Effector CD4-positive, alpha-beta T cell (primary cell): ENCODE data around the gene PSPC1.
A peak's percentile ranks its signal among the peaks of the same experiment; 100 is the strongest.
"Not testable (repeated sequence)": the region's sequence is repeated elsewhere in the genome, so short reads cannot be mapped to it uniquely, and the experiment has no call there.

ENCODE experiments used
- DNase-seq: peaks from one replicate; pipeline ENCODE4 v3.0.0-alpha.2; 2020
- total RNA-seq: gene quantifications from one replicate; lab custom pipeline; 2026; lab: John Stamatoyannopoulos, UW

The PSPC1 gene
- total RNA-seq = 124 reads per million, percentile 86 among the genes with 10 or more reads in this experiment

DNA sequence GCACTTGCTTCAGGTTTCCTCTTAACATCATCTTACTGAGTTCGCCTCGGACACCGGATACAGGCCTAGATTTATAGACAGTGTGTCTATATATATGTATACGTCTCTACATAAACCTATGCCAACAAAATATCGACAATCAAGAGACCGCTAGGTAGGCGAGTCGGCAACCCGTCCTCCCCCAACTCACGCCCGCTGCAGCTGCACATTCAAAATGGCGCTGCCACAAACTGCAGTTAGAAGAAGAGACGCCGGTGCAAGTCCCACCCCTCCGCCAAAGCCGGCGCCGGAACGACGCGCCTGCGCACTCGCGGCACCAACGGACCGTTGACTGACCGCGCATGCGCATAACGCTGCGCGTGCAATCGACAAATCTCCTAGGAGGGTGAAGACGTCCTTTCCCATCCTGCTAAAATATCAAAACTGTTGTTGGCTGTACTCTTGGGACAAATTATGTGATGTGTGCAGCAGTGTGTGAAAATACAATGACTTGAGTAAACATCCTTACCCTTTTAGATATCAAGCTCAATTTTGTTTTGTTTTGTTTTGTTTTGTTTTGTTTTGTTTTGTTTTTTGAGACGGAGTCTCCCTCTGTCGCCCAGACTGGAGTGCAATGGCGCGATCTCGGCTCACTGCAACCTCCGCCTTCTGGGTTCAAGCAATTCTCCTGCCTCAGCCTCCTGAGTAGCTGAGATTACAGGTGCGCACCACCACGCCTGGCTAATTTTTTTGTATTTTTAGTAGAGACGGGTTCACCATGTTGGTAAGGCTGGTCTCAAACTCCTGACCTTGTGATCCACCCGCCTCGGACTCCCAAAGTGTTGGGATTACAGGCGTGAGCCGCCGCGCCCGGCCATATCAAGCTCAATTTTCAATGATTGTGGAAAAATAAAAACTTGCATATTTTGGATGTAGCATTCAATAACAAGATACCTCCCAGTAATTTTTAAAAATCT, at the start of gene PSPC1:
Gene PSPC1, minus strand, starts transcription at position 219 of the 956 bp plus-strand sequence. Its CDS starts 188 bp downstream, at position 31.
- peak; percentile 92 for DNase-seq

- no peak for DNase-seq
These were observed 39.9 kb upstream of the PSPC1 start for GRCh38 chr13:19822673-19823072.

DNA sequence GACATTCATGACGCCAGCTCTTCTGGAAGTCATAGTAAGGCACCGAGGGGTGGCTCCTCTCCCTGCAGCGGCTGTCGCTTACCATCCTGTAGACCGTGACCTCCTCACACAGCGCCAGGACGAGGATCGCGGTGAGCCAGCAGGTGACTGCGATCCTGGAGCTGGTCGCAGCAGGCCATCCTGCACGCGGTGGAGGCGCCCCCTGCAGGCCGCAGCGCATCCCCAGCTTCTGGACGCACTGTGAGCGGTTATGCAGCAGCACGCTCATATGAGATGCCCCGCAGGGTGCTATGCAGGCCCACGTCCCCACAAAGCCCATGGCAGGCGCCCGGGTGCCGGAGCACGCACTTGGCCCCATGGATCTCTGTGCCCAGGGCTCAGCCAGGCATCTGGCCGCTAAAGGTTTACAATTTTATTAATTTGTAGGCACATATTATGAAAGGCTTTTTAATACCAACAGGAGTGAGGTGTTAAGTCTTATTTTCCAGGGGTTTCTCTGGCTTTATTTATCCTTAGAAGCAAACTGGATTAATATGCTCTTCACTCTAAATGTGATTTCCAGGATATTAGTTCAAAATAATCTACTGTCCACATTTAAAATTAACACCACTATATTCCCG, 35.6 kb upstream of the PSPC1 start:
- peak; percentile 4 for DNase-seq

DNA sequence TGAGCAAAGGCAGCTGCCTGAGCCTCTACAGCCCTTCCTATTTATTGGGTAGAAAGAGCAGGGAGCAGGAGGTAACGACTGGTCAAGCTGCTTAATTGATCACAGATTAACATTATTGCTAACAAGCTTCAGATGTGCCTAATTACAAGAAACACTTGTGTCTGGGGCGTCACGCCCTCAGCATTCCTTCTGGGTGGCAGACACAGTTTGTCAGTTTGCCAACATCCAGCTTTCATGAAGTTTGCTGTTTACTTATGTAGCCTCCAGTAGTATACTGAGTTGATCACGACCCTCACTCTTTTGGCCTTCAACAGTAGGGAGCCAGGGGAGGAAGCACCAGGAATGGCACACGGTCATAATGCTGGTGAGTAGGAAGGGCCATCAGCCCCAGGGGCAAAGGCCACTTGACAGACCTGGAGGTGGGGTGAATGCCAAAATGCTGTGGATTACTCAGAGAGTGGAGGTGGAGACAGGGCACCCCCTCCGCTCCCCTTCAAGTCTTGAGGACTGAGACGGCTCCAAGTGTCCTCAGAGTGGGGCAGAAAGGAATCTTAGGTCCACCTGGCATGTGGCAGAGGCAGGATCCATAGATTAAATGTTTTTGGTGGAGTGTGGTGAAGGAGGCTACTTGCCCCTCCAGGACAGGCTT, 34.9 kb upstream of the PSPC1 start:
- no peak for DNase-seq

DNA sequence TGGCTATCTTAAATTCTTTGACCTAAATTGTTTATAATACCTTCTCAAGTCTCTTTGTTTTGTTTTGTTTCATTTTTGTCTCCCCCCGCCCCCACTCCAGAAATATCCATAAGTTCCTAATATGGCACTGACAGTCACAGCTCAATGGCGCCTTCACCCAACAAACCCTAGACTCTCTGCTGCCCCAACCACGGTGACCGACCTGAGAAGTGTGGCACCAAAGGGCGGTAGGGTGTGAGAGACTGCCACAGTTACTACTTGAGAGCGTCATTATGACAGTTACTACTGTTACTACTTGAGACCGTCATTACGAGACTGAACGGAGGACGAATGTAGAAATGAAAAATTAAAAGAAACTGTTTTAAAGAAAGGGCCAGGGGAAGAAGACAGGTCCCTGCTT, 34.4 kb upstream of the PSPC1 start:
- no peak for DNase-seq

GRCh38 chr13:19815842-19816241, 33.1 kb upstream of the PSPC1 start:
- not testable (repeated sequence) for DNase-seq

DNA sequence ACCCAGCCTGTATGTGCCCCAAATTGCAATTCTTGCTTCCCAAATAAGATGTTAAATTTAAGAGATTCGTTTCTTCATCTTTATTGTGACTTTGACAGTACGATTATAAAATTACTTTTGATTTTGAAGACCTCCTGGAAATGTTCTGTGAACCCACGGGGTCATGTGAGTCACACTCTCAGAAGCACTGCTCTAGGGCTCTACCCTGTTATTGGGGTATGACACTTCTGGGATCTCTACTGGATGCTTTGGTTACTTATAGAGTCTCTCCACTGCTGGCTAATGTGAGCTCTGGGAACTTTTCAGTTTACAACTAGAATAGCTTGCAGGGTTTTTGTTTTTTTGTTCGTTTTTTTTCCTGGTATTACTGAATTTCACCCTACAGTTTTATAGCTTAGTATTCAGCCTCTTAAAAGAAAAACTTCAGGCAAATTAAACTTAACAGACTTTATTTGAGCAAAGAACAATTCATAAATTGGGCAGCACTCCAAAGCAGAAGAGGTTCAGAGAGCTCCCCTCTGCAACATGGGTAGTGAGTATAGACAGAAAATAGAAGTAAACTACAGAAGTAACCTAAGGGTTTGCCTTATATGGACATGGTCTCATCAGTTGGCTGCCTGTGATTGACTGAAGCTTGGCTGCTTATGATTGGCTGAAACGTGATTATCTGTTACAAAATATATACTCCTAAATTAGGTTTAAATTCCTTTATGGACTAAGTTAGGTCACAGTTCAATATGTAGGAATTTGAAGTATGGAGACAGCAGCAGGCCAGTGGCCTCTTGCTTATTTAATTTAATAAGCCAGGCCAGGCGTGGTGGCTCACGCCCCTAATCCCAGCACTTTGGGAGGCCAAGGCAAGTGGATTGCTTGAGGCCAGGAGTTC, 28.5 kb upstream of the PSPC1 start:
- DNase-seq = no peak

- DNase-seq = no peak
These were observed 27.4 kb upstream of the PSPC1 start for GRCh38 chr13:19810151-19810550.

DNA sequence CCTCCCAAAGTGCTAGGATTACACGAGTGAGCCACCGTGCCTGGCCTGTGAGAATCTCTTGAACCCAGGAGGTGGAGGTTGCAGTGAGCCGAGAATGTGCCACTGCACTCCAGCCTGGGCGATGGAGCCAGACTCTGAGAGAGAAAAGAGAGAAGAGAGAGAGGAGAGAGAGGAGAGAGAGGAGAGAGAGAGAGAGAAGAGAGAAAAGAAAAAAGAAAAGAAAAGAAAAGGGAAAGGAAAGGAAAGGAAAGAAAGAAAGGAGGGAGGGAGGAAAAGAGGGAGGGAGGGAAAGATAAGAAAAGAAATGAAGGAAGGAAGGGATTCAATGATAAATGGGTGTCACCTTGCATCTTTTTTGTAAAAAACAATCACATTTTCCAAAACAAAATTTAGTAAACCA, 23.0 kb upstream of the PSPC1 start:
- DNase-seq = no peak

DNA sequence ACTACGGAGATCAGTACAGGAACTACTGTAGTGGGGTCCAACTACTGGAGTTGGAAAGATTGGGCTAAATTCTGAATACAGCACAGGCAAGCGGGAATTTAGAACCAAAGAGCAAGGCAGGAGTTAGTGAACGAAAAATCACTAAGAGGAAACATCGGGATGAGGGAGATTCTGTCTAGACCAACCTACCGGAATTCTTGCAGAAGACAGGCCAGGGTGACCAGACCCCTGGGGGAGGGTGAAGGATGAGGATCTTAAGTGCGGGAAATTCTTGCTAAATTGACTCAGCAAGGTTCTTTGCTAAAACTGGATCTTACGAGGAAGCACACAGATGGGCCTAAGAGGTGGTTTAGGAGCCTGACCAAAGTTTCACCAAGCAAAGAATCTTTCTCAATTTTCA, 13.2 kb upstream of the PSPC1 start:
- no peak for DNase-seq

GRCh38 chr13:19794631-19795030, 11.9 kb upstream of the PSPC1 start:
- no peak for DNase-seq

GRCh38 chr13:19791953-19792537, 9.3 kb upstream of the PSPC1 start:
- DNase-seq = no peak

DNA sequence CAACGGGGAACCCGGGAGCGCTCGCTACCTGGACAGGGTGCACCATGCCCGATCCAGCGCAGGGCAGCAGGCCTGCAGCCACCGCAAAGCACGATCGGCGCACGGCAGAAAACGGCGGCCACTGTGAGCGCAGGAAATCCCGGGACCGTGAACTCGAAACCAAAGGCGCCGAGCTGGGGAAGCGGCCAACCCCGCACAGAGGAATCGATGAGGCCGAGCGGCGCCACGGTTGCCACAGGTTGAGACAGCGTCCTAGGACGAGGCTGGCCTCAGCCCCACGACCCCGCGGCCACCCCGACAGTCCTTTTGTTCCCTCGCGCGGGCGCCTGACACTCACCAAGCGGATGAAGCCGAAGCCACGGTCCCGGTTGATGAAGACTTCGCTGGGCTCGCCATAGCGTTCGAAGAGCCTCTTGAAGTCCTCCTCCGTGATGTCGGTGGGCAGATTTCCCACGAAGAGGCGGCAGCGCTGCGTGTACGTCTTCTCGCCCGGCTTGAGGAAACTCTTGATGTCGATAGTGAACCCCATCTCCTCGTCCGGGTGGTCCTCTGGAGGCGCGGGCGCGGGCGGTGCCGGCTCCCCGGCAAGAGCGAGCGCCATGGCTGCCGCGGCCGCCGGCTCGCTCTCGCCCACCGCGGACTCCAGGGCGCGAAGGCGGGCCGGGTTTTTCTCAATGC, 557 bp downstream of the PSPC1 start:
- DNase-seq = peak; percentile 41

GRCh38 chr13:19781526-19781925, 1.2 kb downstream of the PSPC1 start:
- DNase-seq = no peak

GRCh38 chr13:19780753-19781418, 1.9 kb downstream of the PSPC1 start:
- DNase-seq = not testable (repeated sequence)

GRCh38 chr13:19772306-19772705, 10.4 kb downstream of the PSPC1 start:
- no peak for DNase-seq

DNA sequence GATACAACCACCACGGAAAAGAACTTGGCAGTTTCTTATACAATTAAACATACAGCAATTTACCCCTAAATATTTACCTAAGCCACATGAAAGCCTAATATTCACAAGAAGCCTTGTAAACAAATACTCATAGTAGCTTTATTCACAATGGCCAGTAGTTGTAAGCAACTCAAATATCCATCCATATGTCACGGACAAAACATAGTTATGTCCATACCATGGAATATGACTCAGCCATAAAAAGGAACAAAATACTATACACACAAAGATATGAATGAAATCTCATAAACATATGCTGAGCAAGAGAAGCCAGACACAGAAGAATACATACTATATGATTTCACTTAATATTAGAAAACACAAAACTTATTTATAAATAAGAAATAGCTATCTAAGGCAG, 12.9 kb downstream of the PSPC1 start:
- no peak for DNase-seq

DNA sequence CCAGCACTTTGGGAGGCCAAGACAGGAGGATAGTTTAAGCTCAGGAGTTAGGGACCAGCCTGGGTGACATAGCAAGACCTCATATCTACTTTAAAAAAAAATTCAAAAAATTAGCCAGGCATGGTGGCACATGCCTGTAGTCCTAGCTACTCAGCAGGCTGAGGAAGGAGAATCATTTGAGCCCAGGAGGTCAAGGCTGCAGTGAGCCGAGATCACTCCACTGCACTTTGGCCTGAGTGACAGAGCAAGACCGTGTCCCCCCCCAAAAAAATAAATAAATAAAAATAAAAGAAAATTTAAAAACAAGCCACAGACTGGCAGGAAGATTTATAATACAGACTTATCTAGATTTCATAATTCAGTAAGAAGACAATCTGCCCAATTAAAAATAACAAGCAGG, 14.8 kb downstream of the PSPC1 start:
- no peak for DNase-seq

GRCh38 chr13:19766591-19766990, 16.2 kb downstream of the PSPC1 start:
- DNase-seq = no peak

DNA sequence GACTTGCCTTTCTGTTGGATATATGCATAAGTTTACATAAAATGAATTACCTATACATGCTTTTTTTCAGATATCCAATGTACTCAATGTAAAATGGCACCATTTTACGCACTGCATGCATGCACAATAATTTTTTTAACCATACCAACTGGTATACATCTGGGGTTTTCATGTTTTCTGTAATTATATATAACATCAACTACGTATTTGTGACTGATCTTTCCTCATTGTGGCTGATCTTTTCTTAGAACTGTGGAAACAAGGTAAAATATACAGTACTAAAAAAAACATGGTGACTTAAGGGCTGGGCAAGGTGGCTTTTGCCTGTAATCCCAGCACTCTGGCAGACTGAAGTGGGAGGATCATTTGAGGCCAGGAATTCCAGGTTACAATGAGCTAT, 18.5 kb downstream of the PSPC1 start:
- no peak for DNase-seq

DNA sequence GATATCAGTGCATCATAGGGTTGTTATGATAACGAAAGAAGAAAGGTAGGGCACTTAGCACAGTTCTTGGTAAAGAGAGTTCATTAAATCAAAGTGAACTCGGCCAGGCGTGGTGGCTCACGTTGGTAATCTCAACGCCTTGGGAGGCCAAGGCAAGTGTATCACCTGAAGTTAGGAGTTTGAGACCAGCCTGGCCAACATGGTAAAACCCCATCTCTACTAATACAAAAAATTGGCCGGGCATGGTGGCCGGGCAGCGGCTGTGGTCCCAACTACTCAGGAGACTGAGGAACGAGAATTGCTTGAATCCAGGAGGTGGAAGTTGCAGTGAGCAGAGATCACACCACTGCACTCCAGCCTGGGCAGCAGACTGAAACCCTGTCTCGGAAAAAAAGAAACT, 19.1 kb downstream of the PSPC1 start:
- no peak for DNase-seq
